ENCODE results near the gene EIPR1.

Gene EIPR1

GRCh38 chr2:3208591-3208990 is 169.0 kb downstream of the EIPR1 start:
- no peak overlapping the region for H3K4me3 ChIP-seq (ENCODE audit: low read length)
- DNase-seq (ENCODE audit: low read depth) = no peak
- TF ChIP-seq CTCF (IDR thresholded peaks at IDR 0.05; ENCODE audit: insufficient read depth, low read depth, low read length, missing control alignments) = no peak

GRCh38 chr2:3208179-3208578 is 169.4 kb downstream of the EIPR1 start:
- TF ChIP-seq CTCF (IDR thresholded peaks at IDR 0.05; ENCODE audit: insufficient read depth, low read depth, low read length, missing control alignments) = no peak
- no peak for DNase-seq (ENCODE audit: low read depth)
- H3K4me3 ChIP-seq (ENCODE audit: low read length) = no peak overlapping the region

DNA sequence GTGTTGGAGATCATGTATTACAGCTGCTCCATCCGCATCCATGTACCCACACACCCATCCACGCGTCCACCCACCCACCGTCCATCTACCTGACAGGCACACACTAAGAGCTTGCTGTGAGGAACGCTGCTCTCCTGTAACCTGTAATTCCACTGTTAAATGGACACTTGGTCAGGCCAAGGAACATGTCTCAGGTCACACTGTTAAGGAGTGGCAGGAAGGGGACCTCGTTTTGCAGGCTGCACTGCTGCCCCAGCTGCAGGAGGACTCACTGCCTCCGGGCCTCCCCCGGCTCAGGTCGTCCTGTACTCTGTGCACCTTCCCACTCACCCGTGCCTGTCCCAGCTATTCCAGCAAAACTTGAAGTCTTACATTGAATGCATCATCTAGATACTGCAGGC is 170.5 kb downstream of the EIPR1 start:
- TF ChIP-seq CTCF (IDR thresholded peaks at IDR 0.05; ENCODE audit: insufficient read depth, low read depth, low read length, missing control alignments) = no peak
- H3K4me3 ChIP-seq (ENCODE audit: low read length) = no peak overlapping the region
- DNase-seq (ENCODE audit: low read depth) = no peak

- no peak for DNase-seq (ENCODE audit: low read depth)
- H3K4me3 ChIP-seq (ENCODE audit: low read length) = no peak overlapping the region
- TF ChIP-seq CTCF (IDR thresholded peaks at IDR 0.05; ENCODE audit: insufficient read depth, low read depth, low read length, missing control alignments) = no peak
These were observed 171.8 kb downstream of the EIPR1 start for GRCh38 chr2:3205845-3206244.

DNA sequence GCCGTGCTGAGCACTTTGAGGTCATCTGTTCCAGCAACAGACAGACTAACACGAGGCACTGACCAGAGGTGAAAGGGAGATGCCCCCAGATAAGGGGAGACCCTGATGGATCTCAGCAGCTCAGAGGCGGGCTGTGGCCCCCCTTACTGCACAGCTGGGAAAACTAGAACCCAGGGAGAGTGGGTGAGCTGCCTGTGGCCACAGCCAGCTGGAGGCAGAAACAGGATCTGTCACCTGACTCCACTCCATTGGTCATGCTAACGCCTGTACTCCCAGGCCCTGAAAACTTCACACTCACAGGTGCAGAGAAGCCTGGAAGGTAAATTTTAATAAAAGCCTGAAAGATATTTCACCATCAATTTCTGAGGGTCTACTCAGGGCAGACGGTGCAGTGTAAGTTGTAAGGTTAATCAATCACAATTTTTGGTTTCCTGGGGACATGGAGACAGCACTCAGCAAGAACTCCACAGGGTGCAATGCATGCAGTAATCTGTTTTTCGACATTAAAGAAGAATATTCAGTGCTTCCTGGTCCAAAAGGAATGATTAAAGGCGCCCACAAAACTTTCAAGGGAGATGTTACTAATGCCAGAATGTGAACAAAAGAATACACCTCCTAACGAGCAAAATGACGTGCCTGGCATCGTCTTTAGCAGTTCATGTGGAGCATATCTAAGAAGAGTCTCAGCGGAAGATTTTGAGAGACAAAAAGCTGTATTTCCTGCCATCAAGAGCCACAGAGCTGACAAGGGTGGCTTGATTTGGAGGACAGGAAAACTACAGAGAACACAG is 173.4 kb downstream of the EIPR1 start:
- no peak for DNase-seq (ENCODE audit: low read depth)
- H3K4me3 ChIP-seq (ENCODE audit: low read length) = no peak overlapping the region
- no peak for TF ChIP-seq CTCF (IDR thresholded peaks at IDR 0.05; ENCODE audit: insufficient read depth, low read depth, low read length, missing control alignments)

DNA sequence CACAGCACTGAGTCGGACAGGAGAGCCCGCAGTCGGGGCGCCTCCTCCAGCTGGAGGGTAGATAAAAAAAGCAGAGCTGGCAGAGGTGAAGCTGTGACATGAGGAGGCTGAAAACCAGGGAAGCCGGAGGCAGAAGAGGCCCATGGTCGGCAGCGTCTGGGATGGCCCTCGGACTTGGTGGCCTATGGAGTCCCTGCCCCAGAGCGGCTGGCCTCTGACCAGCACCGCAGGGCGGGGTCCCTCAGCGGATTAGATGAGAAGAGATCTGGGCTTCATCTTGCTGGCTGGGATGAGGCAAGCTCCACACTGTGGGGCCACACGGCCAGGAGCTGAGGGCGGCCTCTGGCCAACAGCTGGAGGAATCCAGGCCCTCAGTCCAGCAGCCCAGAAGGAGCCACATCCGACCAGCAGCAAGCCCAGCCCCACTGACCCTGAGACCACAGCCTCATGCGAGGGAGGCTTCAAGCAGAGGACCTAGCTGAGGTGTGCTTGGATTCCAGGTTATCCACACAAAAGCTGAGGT is 174.1 kb downstream of the EIPR1 start:
- TF ChIP-seq CTCF (IDR thresholded peaks at IDR 0.05; ENCODE audit: insufficient read depth, low read depth, low read length, missing control alignments) = no peak
- no peak for DNase-seq (ENCODE audit: low read depth)
- H3K4me3 ChIP-seq (ENCODE audit: low read length) = no peak overlapping the region

DNA sequence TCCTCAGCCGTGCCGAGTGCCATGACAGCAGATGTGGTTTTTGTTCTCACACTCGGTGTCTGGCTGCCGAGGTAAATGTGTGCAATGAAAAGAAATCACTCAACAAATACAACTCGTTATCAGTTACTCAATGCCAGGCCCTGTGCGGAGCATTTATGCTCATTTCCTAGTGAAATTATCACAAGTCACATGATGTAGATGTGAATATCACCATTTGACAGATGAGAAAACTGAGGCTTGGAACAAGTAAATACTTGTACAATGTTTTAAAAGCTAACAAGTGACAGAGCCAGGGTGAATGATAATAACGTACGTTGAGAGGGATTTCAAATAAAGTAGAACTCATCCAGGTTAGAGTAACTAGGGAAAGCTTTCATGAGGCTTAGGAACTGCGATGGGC is 174.7 kb downstream of the EIPR1 start:
- H3K4me3 ChIP-seq (ENCODE audit: low read length) = no peak overlapping the region
- no peak for DNase-seq (ENCODE audit: low read depth)
- no peak for TF ChIP-seq CTCF (IDR thresholded peaks at IDR 0.05; ENCODE audit: insufficient read depth, low read depth, low read length, missing control alignments)

Measured in epithelial cell of esophagus (primary cell).